Measurements from ENCODE around the gene ADAMTSL1.

ADAMTSL1 gene

GRCh38 chr9:18555105-18555883, 81.3 kb downstream of the ADAMTSL1 start:
- no peak overlapping the region for H2AFZ ChIP-seq (ENCODE audit: low read depth, low read length)
- H3K9me3 ChIP-seq (ENCODE audit: low read length), result no peaks in the 10 kb centered on the region
- no peaks in the 10 kb centered on the region for H3K36me3 ChIP-seq (ENCODE audit: insufficient read depth, low read length)
- H3K4me3 ChIP-seq (ENCODE audit: low read length), result no peak overlapping the region
- H3K27me3 ChIP-seq (ENCODE audit: insufficient read depth, low read length), result no peaks in the 10 kb centered on the region
- H3K4me1 ChIP-seq (ENCODE audit: insufficient read depth, low read length), result no peaks in the 10 kb centered on the region

- no peaks in the 10 kb centered on the region for H3K4me1 ChIP-seq (ENCODE audit: insufficient read depth, low read length)
- no peak overlapping the region for H3K4me3 ChIP-seq (ENCODE audit: low read length)
- no peaks in the 10 kb centered on the region for H3K36me3 ChIP-seq (ENCODE audit: insufficient read depth, low read length)
- no peaks in the 10 kb centered on the region for H3K27me3 ChIP-seq (ENCODE audit: insufficient read depth, low read length)
- no peaks in the 10 kb centered on the region for H3K9me3 ChIP-seq (ENCODE audit: low read length)
- no peak overlapping the region for H2AFZ ChIP-seq (ENCODE audit: low read depth, low read length)
These were observed 90.3 kb downstream of the ADAMTSL1 start for GRCh38 chr9:18564018-18564880.

- H2AFZ ChIP-seq (ENCODE audit: low read depth, low read length), result no peak overlapping the region
- no peak overlapping the region for H3K4me3 ChIP-seq (ENCODE audit: low read length)
- H3K4me1 ChIP-seq (ENCODE audit: insufficient read depth, low read length), result no peaks in the 10 kb centered on the region
- no peaks in the 10 kb centered on the region for H3K27me3 ChIP-seq (ENCODE audit: insufficient read depth, low read length)
- H3K9me3 ChIP-seq (ENCODE audit: low read length), result no peaks in the 10 kb centered on the region
- H3K36me3 ChIP-seq (ENCODE audit: insufficient read depth, low read length), result no peaks in the 10 kb centered on the region
These were observed 92.2 kb downstream of the ADAMTSL1 start for GRCh38 chr9:18566121-18566520.

GRCh38 chr9:18568973-18569372, 95.0 kb downstream of the ADAMTSL1 start:
- Histone ChIP-seq H3K27me3 (ENCODE audit: insufficient read depth, low read length) (no peaks in the 10 kb centered on the region), H3K4me3 (ENCODE audit: low read length) (no peak overlapping the region), H2AFZ (ENCODE audit: low read depth, low read length) (peak overlapping the region; percentile 19)

GRCh38 chr9:18569941-18570630, 96.1 kb downstream of the ADAMTSL1 start:
- Histone ChIP-seq H2AFZ (ENCODE audit: low read depth, low read length) (no peak overlapping the region), H3K4me1 (ENCODE audit: insufficient read depth, low read length) (no peaks in the 10 kb centered on the region), H3K9me3 (ENCODE audit: low read length) (no peaks in the 10 kb centered on the region)

More at GRCh38 chr9:18568973-18569372, 95.0 kb downstream of the ADAMTSL1 start:
- H3K36me3 ChIP-seq (ENCODE audit: insufficient read depth, low read length), result no peaks in the 10 kb centered on the region
- no peaks in the 10 kb centered on the region for H3K9me3 ChIP-seq (ENCODE audit: low read length)
- H3K4me1 ChIP-seq (ENCODE audit: insufficient read depth, low read length), result no peaks in the 10 kb centered on the region

GRCh38 chr9:18573021-18573556, 99.1 kb downstream of the ADAMTSL1 start:
- H2AFZ ChIP-seq (ENCODE audit: low read depth, low read length), result no peak overlapping the region
- H3K4me3 ChIP-seq (ENCODE audit: low read length), result no peak overlapping the region
- H3K4me1 ChIP-seq (ENCODE audit: insufficient read depth, low read length), result no peaks in the 10 kb centered on the region
- no peaks in the 10 kb centered on the region for H3K27me3 ChIP-seq (ENCODE audit: insufficient read depth, low read length)
- no peaks in the 10 kb centered on the region for H3K9me3 ChIP-seq (ENCODE audit: low read length)
- no peaks in the 10 kb centered on the region for H3K36me3 ChIP-seq (ENCODE audit: insufficient read depth, low read length)

More at GRCh38 chr9:18569941-18570630, 96.1 kb downstream of the ADAMTSL1 start:
- no peaks in the 10 kb centered on the region for H3K27me3 ChIP-seq (ENCODE audit: insufficient read depth, low read length)
- H3K4me3 ChIP-seq (ENCODE audit: low read length), result no peak overlapping the region
- H3K36me3 ChIP-seq (ENCODE audit: insufficient read depth, low read length), result no peaks in the 10 kb centered on the region

GRCh38 chr9:18575686-18576085, 101.7 kb downstream of the ADAMTSL1 start:
- no peak overlapping the region for H3K4me3 ChIP-seq (ENCODE audit: low read length)
- no peaks in the 10 kb centered on the region for H3K9me3 ChIP-seq (ENCODE audit: low read length)
- H3K4me1 ChIP-seq (ENCODE audit: insufficient read depth, low read length), result no peaks in the 10 kb centered on the region
- H3K36me3 ChIP-seq (ENCODE audit: insufficient read depth, low read length), result no peaks in the 10 kb centered on the region
- no peaks in the 10 kb centered on the region for H3K27me3 ChIP-seq (ENCODE audit: insufficient read depth, low read length)
- no peak overlapping the region for H2AFZ ChIP-seq (ENCODE audit: low read depth, low read length)

- H2AFZ ChIP-seq (ENCODE audit: low read depth, low read length), result no peak overlapping the region
- H3K27me3 ChIP-seq (ENCODE audit: insufficient read depth, low read length), result peaks cover 3% of the 10 kb centered on the region
- no peak overlapping the region for H3K4me3 ChIP-seq (ENCODE audit: low read length)
- H3K4me1 ChIP-seq (ENCODE audit: insufficient read depth, low read length), result no peaks in the 10 kb centered on the region
- H3K36me3 ChIP-seq (ENCODE audit: insufficient read depth, low read length), result no peaks in the 10 kb centered on the region
- H3K9me3 ChIP-seq (ENCODE audit: low read length), result no peaks in the 10 kb centered on the region
These were observed 105.6 kb downstream of the ADAMTSL1 start for GRCh38 chr9:18579536-18579935.

- Histone ChIP-seq H3K4me3 (ENCODE audit: low read length) (no peak overlapping the region), H3K27me3 (ENCODE audit: insufficient read depth, low read length) (peaks cover 3% of the 10 kb centered on the region), H3K36me3 (ENCODE audit: insufficient read depth, low read length) (no peaks in the 10 kb centered on the region), H3K9me3 (ENCODE audit: low read length) (no peaks in the 10 kb centered on the region), H3K4me1 (ENCODE audit: insufficient read depth, low read length) (no peaks in the 10 kb centered on the region), H2AFZ (ENCODE audit: low read depth, low read length) (no peak overlapping the region)
These were observed 106.2 kb downstream of the ADAMTSL1 start for GRCh38 chr9:18580151-18580550.

- Histone ChIP-seq H3K36me3 (ENCODE audit: insufficient read depth, low read length) (no peaks in the 10 kb centered on the region), H3K4me1 (ENCODE audit: insufficient read depth, low read length) (no peaks in the 10 kb centered on the region), H3K27me3 (ENCODE audit: insufficient read depth, low read length) (peaks cover 3% of the 10 kb centered on the region), H3K4me3 (ENCODE audit: low read length) (no peak overlapping the region), H2AFZ (ENCODE audit: low read depth, low read length) (no peak overlapping the region), H3K9me3 (ENCODE audit: low read length) (no peaks in the 10 kb centered on the region)
These were observed 112.0 kb downstream of the ADAMTSL1 start for GRCh38 chr9:18585996-18586395.

GRCh38 chr9:18588002-18588401, 114.0 kb downstream of the ADAMTSL1 start:
- H3K27me3 ChIP-seq (ENCODE audit: insufficient read depth, low read length), result no peaks in the 10 kb centered on the region
- no peaks in the 10 kb centered on the region for H3K9me3 ChIP-seq (ENCODE audit: low read length)
- no peaks in the 10 kb centered on the region for H3K4me1 ChIP-seq (ENCODE audit: insufficient read depth, low read length)
- no peak overlapping the region for H3K4me3 ChIP-seq (ENCODE audit: low read length)
- H3K36me3 ChIP-seq (ENCODE audit: insufficient read depth, low read length), result no peaks in the 10 kb centered on the region
- H2AFZ ChIP-seq (ENCODE audit: low read depth, low read length), result no peak overlapping the region

- Histone ChIP-seq H3K9me3 (ENCODE audit: low read length) (no peaks in the 10 kb centered on the region), H3K27me3 (ENCODE audit: insufficient read depth, low read length) (no peaks in the 10 kb centered on the region), H3K36me3 (ENCODE audit: insufficient read depth, low read length) (no peaks in the 10 kb centered on the region), H3K4me3 (ENCODE audit: low read length) (no peak overlapping the region), H2AFZ (ENCODE audit: low read depth, low read length) (no peak overlapping the region), H3K4me1 (ENCODE audit: insufficient read depth, low read length) (no peaks in the 10 kb centered on the region)
These were observed 117.3 kb downstream of the ADAMTSL1 start for GRCh38 chr9:18591261-18591660.

- Histone ChIP-seq H2AFZ (ENCODE audit: low read depth, low read length) (no peak overlapping the region), H3K9me3 (ENCODE audit: low read length) (no peaks in the 10 kb centered on the region), H3K27me3 (ENCODE audit: insufficient read depth, low read length) (no peaks in the 10 kb centered on the region)
These were observed 120.9 kb downstream of the ADAMTSL1 start for GRCh38 chr9:18594837-18595236.

More at GRCh38 chr9:18594837-18595236, 120.9 kb downstream of the ADAMTSL1 start:
- H3K4me1 ChIP-seq (ENCODE audit: insufficient read depth, low read length), result no peaks in the 10 kb centered on the region
- H3K4me3 ChIP-seq (ENCODE audit: low read length), result no peak overlapping the region
- H3K36me3 ChIP-seq (ENCODE audit: insufficient read depth, low read length), result no peaks in the 10 kb centered on the region

Measured in neuron (in vitro differentiated cells).